Vagina (tissue), 2 donors: ENCODE results near the gene ACOXL.

ENCODE experiments used
- POLR2A ChIP-seq, 2 donors: fragments of 450-650 bp; IDR thresholded peaks; one replicate each; pipeline ENCODE4 v1.6.1; 2017; ENCODE audit warnings: antibody characterized with exemption in 2 of 2, mild to moderate bottlenecking in 2 of 2, moderate library complexity in 2 of 2
- TF ChIP-seq, protein P1 (sequence below), 3 experiments: fragments of 450-650 bp in 2 of 3; fragments of 200-600 bp in 1 of 3; sonication (generic) in 1 of 3; IDR thresholded peaks; one replicate each; pipeline ENCODE4 v1.5.1; 2017 to 2019; ENCODE audit warnings: antibody characterized with exemption in 3 of 3, mild to moderate bottlenecking in 2 of 3, moderate library complexity in 2 of 3

DNA sequence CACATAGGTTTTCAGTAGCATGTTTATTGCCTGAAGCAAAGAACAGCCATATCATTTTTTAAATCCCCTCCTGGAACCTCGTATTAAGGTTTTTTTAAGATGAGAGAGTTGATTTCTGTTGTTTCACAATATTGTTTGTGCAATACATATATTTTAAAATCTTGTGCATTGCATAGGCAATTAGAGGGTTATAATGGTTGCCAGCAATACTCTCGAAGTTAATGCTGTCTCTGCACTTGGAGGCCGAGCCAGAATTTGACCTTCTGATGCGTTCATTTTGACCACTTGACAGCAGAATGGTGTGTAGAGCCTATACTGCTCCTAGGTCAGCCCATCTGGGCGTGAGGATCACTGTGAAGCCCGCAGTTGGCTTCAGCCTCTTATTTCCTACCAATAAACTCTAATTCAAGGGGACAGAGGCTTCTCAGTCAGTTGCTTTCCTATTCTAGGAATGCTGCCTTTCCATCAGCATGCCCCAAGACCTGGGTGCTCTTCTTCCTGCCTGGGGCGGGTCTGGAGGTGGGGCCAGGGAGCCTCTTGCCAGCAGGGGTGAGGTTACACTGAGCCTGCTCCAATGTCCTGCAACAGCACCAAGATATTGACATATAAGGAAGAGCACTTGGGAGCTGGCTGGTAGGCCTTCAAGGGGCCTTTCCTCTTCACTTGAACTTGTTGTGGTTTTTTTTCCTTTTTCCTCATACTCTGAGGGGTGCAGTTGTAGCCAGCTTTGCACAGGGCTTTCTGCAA is 297.0 kb downstream of the ACOXL start:
- TF ChIP-seq, protein P1, sequence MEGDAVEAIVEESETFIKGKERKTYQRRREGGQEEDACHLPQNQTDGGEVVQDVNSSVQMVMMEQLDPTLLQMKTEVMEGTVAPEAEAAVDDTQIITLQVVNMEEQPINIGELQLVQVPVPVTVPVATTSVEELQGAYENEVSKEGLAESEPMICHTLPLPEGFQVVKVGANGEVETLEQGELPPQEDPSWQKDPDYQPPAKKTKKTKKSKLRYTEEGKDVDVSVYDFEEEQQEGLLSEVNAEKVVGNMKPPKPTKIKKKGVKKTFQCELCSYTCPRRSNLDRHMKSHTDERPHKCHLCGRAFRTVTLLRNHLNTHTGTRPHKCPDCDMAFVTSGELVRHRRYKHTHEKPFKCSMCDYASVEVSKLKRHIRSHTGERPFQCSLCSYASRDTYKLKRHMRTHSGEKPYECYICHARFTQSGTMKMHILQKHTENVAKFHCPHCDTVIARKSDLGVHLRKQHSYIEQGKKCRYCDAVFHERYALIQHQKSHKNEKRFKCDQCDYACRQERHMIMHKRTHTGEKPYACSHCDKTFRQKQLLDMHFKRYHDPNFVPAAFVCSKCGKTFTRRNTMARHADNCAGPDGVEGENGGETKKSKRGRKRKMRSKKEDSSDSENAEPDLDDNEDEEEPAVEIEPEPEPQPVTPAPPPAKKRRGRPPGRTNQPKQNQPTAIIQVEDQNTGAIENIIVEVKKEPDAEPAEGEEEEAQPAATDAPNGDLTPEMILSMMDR (IDR thresholded peaks at IDR 0.05) = no peak
- TF ChIP-seq POLR2A (IDR thresholded peaks at IDR 0.05) = no peak
